HepG2 (cell line): Measurements from ENCODE around the gene CKMT1A.
"Not testable (repeated sequence)": the region's sequence is repeated elsewhere in the genome, so short reads cannot be mapped to it uniquely, and the experiment has no call there.

Experiments used
- KDM1A ChIP-seq: IDR thresholded peaks from 2 replicates; pipeline ENCODE4 v1.6.1; 2016; ENCODE audit warnings: missing compliant biosample characterization
- MXD1 ChIP-seq: sonication (generic); formaldehyde crosslinking; IDR thresholded peaks from 2 replicates; pipeline ENCODE4 v1.4.0; 2020; ENCODE audit warnings: mild to moderate bottlenecking, missing genetic modification reagents
- NFIC ChIP-seq: IDR thresholded peaks from 2 replicates; pipeline ENCODE4 v1.6.1; 2012; ENCODE audit warnings: mild to moderate bottlenecking, low read length, inconsistent platforms
- POLR2A ChIP-seq, 2 experiments: IDR thresholded peaks; 2 replicates each; pipeline ENCODE4 v1.6.1; 2011; ENCODE audit warnings: low read depth in 2 of 2, low read length in 2 of 2, mild to moderate bottlenecking in 1 of 2, moderate library complexity in 1 of 2; ENCODE audit not compliant: insufficient read depth in 1 of 2
- SUZ12 ChIP-seq: fragments of 150-350 bp; IDR thresholded peaks from 2 replicates; pipeline ENCODE4 v1.6.1; 2014; ENCODE audit warnings: low read depth, low read length
- ZKSCAN8 ChIP-seq: IDR thresholded peaks from 2 replicates; pipeline ENCODE4 v1.6.1; 2016; ENCODE audit warnings: borderline replicate concordance, missing genetic modification reagents, missing compliant biosample characterization
- ZMYM2 ChIP-seq: sonication (generic); formaldehyde crosslinking; IDR thresholded peaks from 2 replicates; pipeline ENCODE4 v1.8.0; 2022; ENCODE audit warnings: mild to moderate bottlenecking, missing genetic modification reagents
- ZNF136 ChIP-seq: sonication (generic); formaldehyde crosslinking; IDR thresholded peaks from 2 replicates; pipeline ENCODE4 v1.8.1; 2022; ENCODE audit warnings: low read depth, mild to moderate bottlenecking, moderate library complexity, missing genetic modification reagents
- ZNF142 ChIP-seq: sonication (generic); formaldehyde crosslinking; IDR thresholded peaks from 2 replicates; pipeline ENCODE4 v1.4.0; 2020; ENCODE audit warnings: missing genetic modification reagents
- ZNF556 ChIP-seq: sonication (generic); formaldehyde crosslinking; IDR thresholded peaks from 2 replicates; pipeline ENCODE4 v1.4.0; 2020; ENCODE audit warnings: mild to moderate bottlenecking, missing genetic modification reagents, borderline replicate concordance
- TF ChIP-seq, protein P1 (sequence below): sonication (generic); formaldehyde crosslinking; IDR thresholded peaks from 2 replicates; pipeline ENCODE4 v1.8.1; 2022; ENCODE audit warnings: low read depth, mild to moderate bottlenecking, missing genetic modification reagents

DNA sequence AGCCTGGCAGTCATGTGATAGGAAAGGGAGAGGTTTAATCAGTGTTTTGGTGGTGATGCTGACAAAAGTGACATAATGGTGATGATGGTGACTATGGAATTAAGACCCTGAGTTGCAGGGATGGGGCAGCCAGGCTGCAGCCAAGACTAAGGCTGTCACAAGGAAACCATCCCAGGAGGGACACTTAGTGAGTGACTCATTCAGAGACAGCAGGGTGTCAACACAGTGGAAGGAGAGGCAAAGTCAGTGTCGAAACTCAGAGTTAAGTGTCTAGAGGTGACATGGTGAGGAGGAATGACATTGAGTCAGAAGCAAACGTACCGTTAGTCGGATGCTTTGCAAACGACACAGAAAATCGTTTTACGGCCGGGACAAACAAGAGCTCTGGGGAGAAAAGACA lies 30.3 kb upstream of the CKMT1A start:
- not testable (repeated sequence) for TF ChIP-seq NFIC; ZNF556; KDM1A (CRISPR knock-in tag); POLR2A (IDR thresholded peaks at IDR 0.05; ENCODE audit: insufficient read depth in 1 of 2, low read depth in 2 of 2, low read length in 2 of 2); ZNF136 (CRISPR knock-in tag); ZKSCAN8 (CRISPR knock-in tag); ZNF142 (CRISPR knock-in tag); ZMYM2 (CRISPR knock-in tag); MXD1; SUZ12
- TF ChIP-seq, protein P1, sequence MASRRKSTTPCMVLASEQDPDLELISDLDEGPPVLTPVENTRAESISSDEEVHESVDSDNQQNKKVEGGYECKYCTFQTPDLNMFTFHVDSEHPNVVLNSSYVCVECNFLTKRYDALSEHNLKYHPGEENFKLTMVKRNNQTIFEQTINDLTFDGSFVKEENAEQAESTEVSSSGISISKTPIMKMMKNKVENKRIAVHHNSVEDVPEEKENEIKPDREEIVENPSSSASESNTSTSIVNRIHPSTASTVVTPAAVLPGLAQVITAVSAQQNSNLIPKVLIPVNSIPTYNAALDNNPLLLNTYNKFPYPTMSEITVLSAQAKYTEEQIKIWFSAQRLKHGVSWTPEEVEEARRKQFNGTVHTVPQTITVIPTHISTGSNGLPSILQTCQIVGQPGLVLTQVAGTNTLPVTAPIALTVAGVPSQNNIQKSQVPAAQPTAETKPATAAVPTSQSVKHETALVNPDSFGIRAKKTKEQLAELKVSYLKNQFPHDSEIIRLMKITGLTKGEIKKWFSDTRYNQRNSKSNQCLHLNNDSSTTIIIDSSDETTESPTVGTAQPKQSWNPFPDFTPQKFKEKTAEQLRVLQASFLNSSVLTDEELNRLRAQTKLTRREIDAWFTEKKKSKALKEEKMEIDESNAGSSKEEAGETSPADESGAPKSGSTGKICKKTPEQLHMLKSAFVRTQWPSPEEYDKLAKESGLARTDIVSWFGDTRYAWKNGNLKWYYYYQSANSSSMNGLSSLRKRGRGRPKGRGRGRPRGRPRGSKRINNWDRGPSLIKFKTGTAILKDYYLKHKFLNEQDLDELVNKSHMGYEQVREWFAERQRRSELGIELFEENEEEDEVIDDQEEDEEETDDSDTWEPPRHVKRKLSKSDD (CRISPR knock-in tag): not testable (repeated sequence)
